ENCODE data around the gene GPBP1L1. TPM values are rescaled to one million over a fixed set of nuclear protein-coding genes. Genes with fewer than 3 reads are reported as not detected.

The GPBP1L1 gene
- total RNA-seq, 1 experiment from 2014 or later, result 124 TPM

GRCh38 chr1:45687014-45687753 lies 851 bp upstream of the GPBP1L1 start:
- H2AFZ ChIP-seq, result peak overlapping the region; percentile 94
- CTCF ChIA-PET, result no interaction called here
- H3K4me1 ChIP-seq (replicated peaks; ENCODE audit: insufficient read depth), result peaks cover 16% of the 10 kb centered on the region
- H3K9me2 ChIP-seq (ENCODE audit: insufficient read depth), result no peaks in the 10 kb centered on the region
- POLR2A ChIA-PET (ENCODE audit: unreplicated experiment), result interaction anchor here (0.6 to 1.8 kb wide), 5 partner anchors 167 to 616 kb away, joined by 3 to 12 read pairs (median 4); partner anchors contain the start of genes LRRC41, RAD54L and UQCRH
- H3K79me2 ChIP-seq (ENCODE audit: low read depth), result peaks cover 83% of the 10 kb centered on the region
- intact Hi-C loops (cut with micrococcal nuclease; ENCODE audit: unreplicated experiment), result loop anchor here (1.0 to 10.0 kb wide), 9 partner anchors 102 to 1012 kb away; partner anchors contain the start of genes ARMH1, CCDC163, DYNLT4 and MAST2
- TF ChIP-seq CTCF (conservative IDR thresholded peaks at IDR 0.05) (no peak), EZH2 (IDR thresholded peaks at IDR 0.05; ENCODE audit: low read depth) (no peak)
- peak overlapping the region; percentile 94 for H3K4me3 ChIP-seq
- H3K27ac ChIP-seq, result peak overlapping the region; percentile 95
- BruUV-seq (replicated peaks), result TSS peak; percentile 94
- H4K20me1 ChIP-seq (ENCODE audit: insufficient read depth), result peaks cover 25% of the 10 kb centered on the region; the same call in 1 of the 2 replicates
- peak overlapping the region; percentile 98 for H3K4me2 ChIP-seq
- 0 out of 2 replicates have a peak, but pooled peaks cover 4% of the 10 kb centered on the region for H3K36me3 ChIP-seq (ENCODE audit: low read depth)
- H3K9me3 ChIP-seq (ENCODE audit: insufficient read depth, low read depth), result no peaks in the 10 kb centered on the region
- DNase-seq, result peak; percentile 97 to 99
- peaks cover 22% of the 10 kb centered on the region for H3F3A ChIP-seq (ENCODE audit: insufficient read depth, low read depth)
- no peaks in the 10 kb centered on the region for H3K27me3 ChIP-seq (ENCODE audit: insufficient read depth, low read depth)

GRCh38 chr1:45686015-45686287 lies 382 bp downstream of the GPBP1L1 start:
- peaks cover 16% of the 10 kb centered on the region for H3K4me1 ChIP-seq (replicated peaks; ENCODE audit: insufficient read depth)
- peak; percentile 44 to 61 for DNase-seq
- ChIA-PET CTCF (no interaction called here), POLR2A (ENCODE audit: unreplicated experiment) (interaction anchor here (0.6 to 1.8 kb wide), 6 partner anchors 105 to 561 kb away, joined by 3 to 12 read pairs (median 4); partner anchors contain the start of gene RAD54L)
- peaks cover 88% of the 10 kb centered on the region for H3K79me2 ChIP-seq (ENCODE audit: low read depth)
- peak overlapping the region; percentile 94 for H3K4me3 ChIP-seq
- peak overlapping the region; percentile 90 for H2AFZ ChIP-seq
- no peaks in the 10 kb centered on the region for H3K9me3 ChIP-seq (ENCODE audit: insufficient read depth, low read depth)
- H3K27me3 ChIP-seq (ENCODE audit: insufficient read depth, low read depth), result no peaks in the 10 kb centered on the region
- H3K27ac ChIP-seq, result peak overlapping the region; percentile 95
- peaks cover 37% of the 10 kb centered on the region for H4K20me1 ChIP-seq (ENCODE audit: insufficient read depth)
- H3K36me3 ChIP-seq (ENCODE audit: low read depth), result 0 out of 2 replicates have a peak, but pooled peaks cover 5% of the 10 kb centered on the region
- H3K9me2 ChIP-seq (ENCODE audit: insufficient read depth), result no peaks in the 10 kb centered on the region
- TF ChIP-seq CTCF (conservative IDR thresholded peaks at IDR 0.05) (0 out of 2 replicates have a peak, but pooled peaks have one; percentile 9), EZH2 (IDR thresholded peaks at IDR 0.05; ENCODE audit: low read depth) (no peak)
- H3F3A ChIP-seq (ENCODE audit: insufficient read depth, low read depth), result peaks cover 20% of the 10 kb centered on the region
- BruUV-seq (replicated peaks), result TSS peak; percentile 51
- H3K4me2 ChIP-seq, result peak overlapping the region; percentile 91
- intact Hi-C loops (cut with micrococcal nuclease; ENCODE audit: unreplicated experiment), result loop anchor here (1.0 to 10.0 kb wide), 9 partner anchors 101 to 1011 kb away; partner anchors contain the start of genes ARMH1, CCDC163, DYNLT4 and MAST2

GRCh38 chr1:45685308-45686014 lies 872 bp downstream of the GPBP1L1 start:
- Histone ChIP-seq H3K4me1 (replicated peaks; ENCODE audit: insufficient read depth) (peaks cover 16% of the 10 kb centered on the region), H3K9me2 (ENCODE audit: insufficient read depth) (no peaks in the 10 kb centered on the region), H3K4me3 (peak overlapping the region; percentile 94), H3K27ac (peak overlapping the region; percentile 95), H3K27me3 (ENCODE audit: insufficient read depth, low read depth) (no peaks in the 10 kb centered on the region), H4K20me1 (ENCODE audit: insufficient read depth) (peaks cover 42% of the 10 kb centered on the region), H3F3A (ENCODE audit: insufficient read depth, low read depth) (peaks cover 18% of the 10 kb centered on the region), H2AFZ (peak overlapping the region; percentile 90), H3K4me2 (peak overlapping the region; percentile 91), H3K79me2 (ENCODE audit: low read depth) (peaks cover 88% of the 10 kb centered on the region), H3K36me3 (ENCODE audit: low read depth) (0 out of 2 replicates have a peak, but pooled peaks cover 6% of the 10 kb centered on the region), H3K9me3 (ENCODE audit: insufficient read depth, low read depth) (no peaks in the 10 kb centered on the region)
- TF ChIP-seq CTCF (conservative IDR thresholded peaks at IDR 0.05) (no peak), EZH2 (IDR thresholded peaks at IDR 0.05; ENCODE audit: low read depth) (no peak)
- DNase-seq, result no peak
- POLR2A ChIA-PET (ENCODE audit: unreplicated experiment), result interaction anchor here (0.7 kb wide), 1 partner anchor 485 kb away, joined by 3 read pairs; no protein-coding TSS in a partner anchor
- intact Hi-C loops (cut with micrococcal nuclease; ENCODE audit: unreplicated experiment), result loop anchor here (1.0 to 10.0 kb wide), 9 partner anchors 101 to 1011 kb away; partner anchors contain the start of genes ARMH1, CCDC163, DYNLT4 and MAST2
- BruUV-seq (replicated peaks), result no TSS peak
- CTCF ChIA-PET, result no interaction called here
